ENCODE data around the gene MCM9.

DNA sequence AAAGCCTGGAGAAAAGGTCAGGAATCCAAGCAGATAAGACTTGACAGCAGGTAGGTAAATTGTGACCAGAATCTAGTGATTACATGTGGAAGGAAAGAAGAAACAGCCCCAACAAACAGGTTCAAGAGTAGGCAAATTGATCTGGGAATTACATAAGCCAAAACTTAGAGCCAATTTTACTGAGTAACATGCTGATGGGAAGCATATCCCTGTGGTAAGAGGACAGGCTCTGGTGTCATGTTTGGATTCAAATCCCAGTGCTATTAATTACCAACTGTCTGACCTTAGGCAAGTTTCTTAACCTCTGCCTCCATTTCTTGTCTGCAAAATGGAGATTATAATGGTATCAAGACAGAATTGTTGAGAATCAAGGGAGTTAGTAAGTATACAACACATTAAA, 20.4 kb downstream of the MCM9 start:
- TF ChIP-seq, protein P1, sequence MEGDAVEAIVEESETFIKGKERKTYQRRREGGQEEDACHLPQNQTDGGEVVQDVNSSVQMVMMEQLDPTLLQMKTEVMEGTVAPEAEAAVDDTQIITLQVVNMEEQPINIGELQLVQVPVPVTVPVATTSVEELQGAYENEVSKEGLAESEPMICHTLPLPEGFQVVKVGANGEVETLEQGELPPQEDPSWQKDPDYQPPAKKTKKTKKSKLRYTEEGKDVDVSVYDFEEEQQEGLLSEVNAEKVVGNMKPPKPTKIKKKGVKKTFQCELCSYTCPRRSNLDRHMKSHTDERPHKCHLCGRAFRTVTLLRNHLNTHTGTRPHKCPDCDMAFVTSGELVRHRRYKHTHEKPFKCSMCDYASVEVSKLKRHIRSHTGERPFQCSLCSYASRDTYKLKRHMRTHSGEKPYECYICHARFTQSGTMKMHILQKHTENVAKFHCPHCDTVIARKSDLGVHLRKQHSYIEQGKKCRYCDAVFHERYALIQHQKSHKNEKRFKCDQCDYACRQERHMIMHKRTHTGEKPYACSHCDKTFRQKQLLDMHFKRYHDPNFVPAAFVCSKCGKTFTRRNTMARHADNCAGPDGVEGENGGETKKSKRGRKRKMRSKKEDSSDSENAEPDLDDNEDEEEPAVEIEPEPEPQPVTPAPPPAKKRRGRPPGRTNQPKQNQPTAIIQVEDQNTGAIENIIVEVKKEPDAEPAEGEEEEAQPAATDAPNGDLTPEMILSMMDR (IDR thresholded peaks at IDR 0.05; ENCODE audit: insufficient read depth, low read length), result no peak
- TF ChIP-seq REST (IDR thresholded peaks at IDR 0.05; ENCODE audit: insufficient replicate concordance, low read depth), result no peak
- no peak for TF ChIP-seq GABPA (IDR thresholded peaks at IDR 0.05; ENCODE audit: low read depth)
